ENCODE results near the gene NEUROG2.

GRCh38 chr4:112502871-112503270 is 13.1 kb downstream of the NEUROG2 start:
- TF ChIP-seq CTCF (IDR thresholded peaks at IDR 0.05): no peak
- no peak for TF ChIP-seq POLR2A (IDR thresholded peaks at IDR 0.05)
